HepG2 (cell line): ENCODE measurements around the gene ALG8. TPM values are rescaled to one million over a fixed set of nuclear protein-coding genes. Genes with fewer than 3 reads are reported as not detected.

ENCODE experiments used
- AHDC1 ChIP-seq: sonication (generic); formaldehyde crosslinking; IDR thresholded peaks from 2 replicates; pipeline ENCODE4 v1.5.1; 2020; ENCODE audit warnings: mild to moderate bottlenecking, missing genetic modification reagents, borderline replicate concordance
- FOXA3 ChIP-seq: IDR thresholded peaks from 2 replicates; pipeline ENCODE4 v1.6.1; 2016; ENCODE audit warnings: missing genetic modification reagents, missing compliant biosample characterization
- GATAD1 ChIP-seq: IDR thresholded peaks from 2 replicates; pipeline ENCODE4 v1.6.1; 2016; ENCODE audit warnings: missing genetic modification reagents, missing compliant biosample characterization
- HOXA3 ChIP-seq: sonication (generic); formaldehyde crosslinking; IDR thresholded peaks from 2 replicates; pipeline ENCODE4 v1.5.0; 2020; ENCODE audit warnings: missing genetic modification reagents
- JUNB ChIP-seq: sonication (generic); formaldehyde crosslinking; IDR thresholded peaks from 2 replicates; pipeline ENCODE4 v1.8.0; 2022; ENCODE audit warnings: missing genetic modification reagents, mild to moderate bottlenecking, borderline replicate concordance
- JUND ChIP-seq: sonication (generic); formaldehyde crosslinking; IDR thresholded peaks from 2 replicates; pipeline ENCODE4 v1.8.0; 2022; ENCODE audit warnings: mild to moderate bottlenecking, missing genetic modification reagents
- KAT8 ChIP-seq: IDR thresholded peaks from 2 replicates; pipeline ENCODE4 v1.6.1; 2016; ENCODE audit warnings: missing genetic modification reagents, missing compliant biosample characterization
- MED1 ChIP-seq: sonication (generic); formaldehyde crosslinking; IDR thresholded peaks from 2 replicates; pipeline ENCODE4 v1.4.0; 2020; ENCODE audit warnings: missing genetic modification reagents
- POLR2AphosphoS2 ChIP-seq: IDR thresholded peaks from 2 replicates; pipeline ENCODE4 v1.6.1; 2011; ENCODE audit warnings: low read depth, low read length, improper control_type of control experiment
- RBM22 ChIP-seq: fragments of 200-400 bp; formaldehyde crosslinking; optimal IDR thresholded peaks from 2 replicates; pipeline ENCODE3; 2017; ENCODE audit warnings: mild to moderate bottlenecking, low read length, moderate library complexity
- RFXAP ChIP-seq: sonication (generic); formaldehyde crosslinking; IDR thresholded peaks from 2 replicates; pipeline ENCODE4 v1.4.0; 2020; ENCODE audit warnings: missing genetic modification reagents, borderline replicate concordance
- RXRA ChIP-seq: sonication (generic); formaldehyde crosslinking; IDR thresholded peaks from 2 replicates; pipeline ENCODE4 v1.5.1; 2020; ENCODE audit warnings: missing genetic modification reagents
- SP2 ChIP-seq: sonication (generic); formaldehyde crosslinking; IDR thresholded peaks from 2 replicates; pipeline ENCODE4 v1.5.1; 2020; ENCODE audit warnings: mild to moderate bottlenecking, missing genetic modification reagents
- SYNCRIP ChIP-seq: fragments of 200-400 bp; formaldehyde crosslinking; IDR thresholded peaks from 2 replicates; pipeline ENCODE4 v1.6.1; 2018; ENCODE audit warnings: mild to moderate bottlenecking, low read depth, low read length; ENCODE audit not compliant: insufficient read depth
- ZEB1 ChIP-seq: IDR thresholded peaks from 2 replicates; pipeline ENCODE4 v1.6.1; 2012; ENCODE audit warnings: mild to moderate bottlenecking, low read depth, inconsistent platforms; ENCODE audit not compliant: insufficient replicate concordance
- ZNF33B ChIP-seq: sonication (generic); formaldehyde crosslinking; IDR thresholded peaks from 2 replicates; pipeline ENCODE4 v1.5.1; 2020; ENCODE audit warnings: mild to moderate bottlenecking, missing genetic modification reagents
- ZNF484 ChIP-seq: sonication (generic); formaldehyde crosslinking; IDR thresholded peaks from 2 replicates; pipeline ENCODE4 v1.5.1; 2020; ENCODE audit warnings: mild to moderate bottlenecking, low read depth, missing genetic modification reagents, borderline replicate concordance
- ZNF605 ChIP-seq: sonication (generic); formaldehyde crosslinking; IDR thresholded peaks from 2 replicates; pipeline ENCODE4 v1.8.0; 2022; ENCODE audit warnings: mild to moderate bottlenecking, missing genetic modification reagents
- ZNF674 ChIP-seq: sonication (generic); formaldehyde crosslinking; IDR thresholded peaks from 2 replicates; pipeline ENCODE4 v1.5.0; 2020; ENCODE audit warnings: low read depth, mild to moderate bottlenecking, missing genetic modification reagents
- ZNF75D ChIP-seq: sonication (generic); formaldehyde crosslinking; IDR thresholded peaks from 2 replicates; pipeline ENCODE4 v1.8.1; 2023; ENCODE audit warnings: missing genetic modification reagents, mild to moderate bottlenecking, borderline replicate concordance
- ZNF782 ChIP-seq: sonication (generic); formaldehyde crosslinking; IDR thresholded peaks from 2 replicates; pipeline ENCODE4 v1.4.0; 2020; ENCODE audit warnings: missing genetic modification reagents, mild to moderate bottlenecking, borderline replicate concordance
- polyA plus RNA-seq, 8 experiments: library from polyadenylated mRNA; depleted of rRNA in 3 of 8; stranded (reverse) in 7 of 8; unstranded in 1 of 8; fragments of >200 nt; fragmentation: Illumina TruSeq in 4 of 8; extraction: Trizol in 4 of 8; gene quantifications; 2 replicates each; pipeline versions ENCODE4 v1.2.1 to v1.2.3, GENCODE V29; 2011 to 2016; ENCODE audit warnings: low read depth in 4 of 8, missing spikeins in 1 of 8, mixed read lengths in 1 of 8; ENCODE audit not compliant: insufficient read depth in 1 of 8
- total RNA-seq, 5 experiments: library from RNA; depleted of rRNA; stranded (reverse); fragments of >200 nt; fragmentation: Illumina TruSeq; extraction: Trizol; gene quantifications; 2 replicates each; pipeline ENCODE4 v1.2.3, GENCODE V29; 2016; ENCODE audit warnings: low read depth in 1 of 5
- TF ChIP-seq, protein P1 (sequence below): sonication (generic); formaldehyde crosslinking; IDR thresholded peaks from 2 replicates; pipeline ENCODE4 v1.4.0; 2020; ENCODE audit warnings: missing genetic modification reagents

ALG8 gene
- total and polyA plus RNA-seq, 2 of the 13 experiments (the other 11 are each of a cell fraction or from before 2014, with no cell fraction given): 75.8 to 88.0 TPM

GRCh38 chr11:78170874-78171549, 31.6 kb upstream of the ALG8 start (continued):
- TF ChIP-seq JUND (CRISPR knock-in tag) (no peak), ZNF782 (CRISPR knock-in tag) (no peak), AHDC1 (CRISPR knock-in tag) (peak; percentile 37; the same call in 1 of the 2 replicates), ZNF674 (CRISPR knock-in tag) (no peak), ZNF605 (CRISPR knock-in tag) (no peak), RFXAP (CRISPR knock-in tag) (no peak), ZEB1 (peak; percentile 41), ZNF484 (CRISPR knock-in tag) (no peak), SP2 (CRISPR knock-in tag) (no peak), GATAD1 (CRISPR knock-in tag) (peak; percentile 29; the same call in 1 of the 2 replicates), KAT8 (peak; percentile 65), RXRA (CRISPR knock-in tag) (peak; percentile 72; the same call in 1 of the 2 replicates), MED1 (CRISPR knock-in tag) (peak; percentile 55), HOXA3 (CRISPR knock-in tag) (0 out of 2 replicates have a peak, but pooled peaks have one; percentile 13), ZNF33B (no peak), POLR2AphosphoS2 (no peak), JUNB (CRISPR knock-in tag) (no peak), SYNCRIP (no peak), FOXA3 (peak; percentile 75), ZNF75D (no peak), RBM22 (no peak)
- TF ChIP-seq, protein P1, sequence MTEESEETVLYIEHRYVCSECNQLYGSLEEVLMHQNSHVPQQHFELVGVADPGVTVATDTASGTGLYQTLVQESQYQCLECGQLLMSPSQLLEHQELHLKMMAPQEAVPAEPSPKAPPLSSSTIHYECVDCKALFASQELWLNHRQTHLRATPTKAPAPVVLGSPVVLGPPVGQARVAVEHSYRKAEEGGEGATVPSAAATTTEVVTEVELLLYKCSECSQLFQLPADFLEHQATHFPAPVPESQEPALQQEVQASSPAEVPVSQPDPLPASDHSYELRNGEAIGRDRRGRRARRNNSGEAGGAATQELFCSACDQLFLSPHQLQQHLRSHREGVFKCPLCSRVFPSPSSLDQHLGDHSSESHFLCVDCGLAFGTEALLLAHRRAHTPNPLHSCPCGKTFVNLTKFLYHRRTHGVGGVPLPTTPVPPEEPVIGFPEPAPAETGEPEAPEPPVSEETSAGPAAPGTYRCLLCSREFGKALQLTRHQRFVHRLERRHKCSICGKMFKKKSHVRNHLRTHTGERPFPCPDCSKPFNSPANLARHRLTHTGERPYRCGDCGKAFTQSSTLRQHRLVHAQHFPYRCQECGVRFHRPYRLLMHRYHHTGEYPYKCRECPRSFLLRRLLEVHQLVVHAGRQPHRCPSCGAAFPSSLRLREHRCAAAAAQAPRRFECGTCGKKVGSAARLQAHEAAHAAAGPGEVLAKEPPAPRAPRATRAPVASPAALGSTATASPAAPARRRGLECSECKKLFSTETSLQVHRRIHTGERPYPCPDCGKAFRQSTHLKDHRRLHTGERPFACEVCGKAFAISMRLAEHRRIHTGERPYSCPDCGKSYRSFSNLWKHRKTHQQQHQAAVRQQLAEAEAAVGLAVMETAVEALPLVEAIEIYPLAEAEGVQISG: 0 out of 2 replicates have a peak, but pooled peaks have one; percentile 37
